HG03159 (cell line): ENCODE data around the gene CD7.
"Not testable (repeated sequence)": the region's sequence is repeated elsewhere in the genome, so short reads cannot be mapped to it uniquely, and the experiment has no call there.

Source experiments
- ATAC-seq: cut with Tn5 transposase; IDR thresholded peaks from one replicate; pipeline ENCODE4 v1.9.1; 2021; ENCODE audit warnings: mild to moderate bottlenecking, moderate library complexity; ENCODE audit not compliant: unreplicated experiment

Gene CD7

DNA sequence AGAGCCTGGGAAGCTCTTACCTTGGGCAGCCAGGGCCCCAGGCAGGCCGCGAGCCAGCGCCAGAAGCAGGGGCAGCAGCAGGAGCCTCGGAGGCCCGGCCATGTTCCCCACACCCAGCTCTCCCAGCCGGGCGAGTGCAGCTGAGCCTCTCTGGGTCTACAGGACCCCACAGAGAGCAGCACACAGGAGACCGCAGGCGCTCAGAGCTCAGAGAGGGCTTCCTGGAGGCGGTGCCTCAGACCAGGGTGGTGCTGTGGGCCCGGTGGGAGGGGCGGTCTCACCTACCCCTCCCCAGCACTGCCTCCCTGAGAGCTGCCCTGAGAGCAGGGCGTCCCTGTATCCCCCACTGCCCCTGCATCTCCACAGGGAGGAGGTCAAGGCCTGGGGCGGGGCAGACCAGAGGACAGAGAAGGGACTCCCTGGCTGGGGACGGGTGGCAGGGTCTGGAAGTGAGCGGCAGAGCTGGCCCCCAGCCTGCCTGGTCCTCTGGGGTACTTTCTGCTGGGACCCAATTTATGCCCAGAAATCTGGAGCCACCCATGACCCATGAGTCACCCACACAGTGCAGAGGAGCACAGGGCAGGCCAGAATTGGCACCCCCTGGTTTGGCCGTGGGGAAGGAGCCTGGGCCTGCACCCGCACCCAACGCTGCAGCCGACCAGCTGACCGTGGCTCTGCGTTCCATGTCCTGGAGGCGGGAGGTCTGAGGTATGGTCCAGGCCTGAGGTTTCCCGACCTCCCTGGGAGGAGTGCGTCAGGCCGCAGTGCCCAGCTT is at the start of gene CD7:
Gene CD7, minus strand, starts transcription at position 215 of the 775 bp plus-strand sequence. Its CDS starts 113 bp downstream, at position 102.
- no peak for ATAC-seq

- ATAC-seq: no peak
Observed at GRCh38 chr17:82366749-82367148, 49.3 kb upstream of the CD7 start.

GRCh38 chr17:82365606-82366295 is 48.3 kb upstream of the CD7 start:
- no peak for ATAC-seq

GRCh38 chr17:82361885-82362633 is 44.7 kb upstream of the CD7 start:
- ATAC-seq: no peak

DNA sequence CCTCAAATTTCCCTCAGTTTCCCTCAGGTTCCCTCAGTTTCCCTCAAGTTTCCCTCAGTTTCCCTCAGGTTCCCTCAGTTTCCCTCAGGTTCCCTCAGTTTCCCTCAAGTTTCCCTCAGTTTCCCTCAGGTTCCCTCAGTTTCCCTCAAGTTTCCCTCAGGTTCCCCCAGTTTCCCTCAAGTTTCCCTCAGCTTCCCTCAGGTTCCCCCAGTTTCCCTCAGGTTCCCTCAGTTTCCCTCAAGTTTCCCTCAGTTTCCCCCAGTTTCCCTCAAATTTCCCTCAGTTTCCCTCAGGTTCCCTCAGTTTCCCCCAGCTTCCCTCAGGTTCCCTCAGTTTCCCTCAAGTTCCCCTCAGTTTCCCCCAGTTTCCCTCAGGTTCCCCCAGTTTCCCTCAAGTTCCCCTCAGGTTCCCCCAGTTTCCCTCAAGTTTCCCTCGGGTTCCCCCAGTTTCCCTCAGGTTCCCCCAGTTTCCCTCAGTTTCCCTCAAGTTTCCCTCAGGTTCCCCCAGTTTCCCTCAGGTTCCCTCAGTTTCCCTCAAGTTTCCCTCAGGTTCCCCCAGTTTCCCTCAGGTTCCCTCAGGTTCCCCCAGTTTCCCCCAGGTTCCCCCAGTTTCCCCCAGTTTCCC is 42.2 kb upstream of the CD7 start:
- not testable (repeated sequence) for ATAC-seq

DNA sequence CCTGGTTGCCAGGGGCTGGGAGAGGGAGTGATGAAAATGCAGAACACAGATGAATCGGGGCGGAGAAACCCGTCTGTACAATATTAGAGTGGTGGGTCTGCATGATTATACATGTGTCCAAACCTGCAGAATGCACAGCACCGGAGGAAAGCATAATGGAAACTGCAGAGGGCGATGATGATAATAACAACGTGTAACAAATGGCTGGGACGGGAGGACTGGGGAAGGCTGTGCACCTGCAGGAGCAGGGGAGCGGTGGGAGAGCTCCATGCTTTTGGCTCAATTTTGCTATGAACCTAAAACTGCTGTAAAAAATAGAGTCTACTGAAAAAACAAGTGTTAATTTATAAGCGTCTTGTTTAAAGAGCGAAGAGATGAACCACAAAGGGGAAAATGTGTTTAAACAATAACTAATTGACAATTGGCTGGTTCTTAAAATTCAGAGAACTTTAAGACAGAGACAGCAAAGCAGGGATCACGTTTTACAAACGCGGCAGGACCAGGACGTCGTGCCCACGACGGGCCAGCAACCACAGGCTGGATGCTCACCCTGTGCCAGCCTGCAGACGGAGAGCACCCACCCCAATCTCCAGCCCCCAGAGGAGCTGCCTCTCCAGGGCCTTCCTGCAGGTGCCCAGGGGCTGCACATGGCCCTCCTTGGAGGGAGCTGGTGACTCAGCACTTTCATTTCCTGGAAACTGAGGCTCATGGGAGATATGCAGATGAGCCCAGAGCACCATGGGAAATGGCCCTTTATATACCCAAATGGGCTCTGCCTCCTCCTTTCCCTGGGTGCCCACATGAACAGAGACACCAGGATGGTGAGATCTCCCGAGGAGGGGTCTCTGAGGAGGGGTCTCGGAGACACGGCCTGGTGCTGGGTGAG is 41.3 kb upstream of the CD7 start, which contains the start of gene TEX19:
Gene TEX19, plus strand, starts transcription at position 783 of the 886 bp plus-strand sequence. CDS start 2,904 bp downstream, outside the sequence.
- no peak for ATAC-seq

DNA sequence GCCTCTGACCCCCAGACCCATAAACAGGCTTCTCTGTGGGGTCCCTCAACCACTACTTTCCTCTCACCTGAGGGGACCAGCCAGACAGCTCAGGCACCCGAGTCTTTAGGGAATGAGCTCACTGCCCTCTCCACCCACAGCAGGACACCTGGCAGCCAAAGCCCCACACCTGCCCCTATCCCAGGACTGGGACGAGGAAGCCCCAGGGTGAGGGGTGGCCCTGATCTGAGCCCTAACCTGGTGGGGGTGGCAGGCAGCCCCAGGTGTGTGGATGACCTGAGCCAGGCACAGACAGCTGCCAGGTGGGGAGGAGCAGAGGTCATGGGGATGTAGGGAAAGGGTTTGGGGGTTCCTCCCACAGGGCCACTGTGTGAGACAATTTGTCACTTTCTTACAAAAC is 40.0 kb upstream of the CD7 start:
- ATAC-seq: no peak

DNA sequence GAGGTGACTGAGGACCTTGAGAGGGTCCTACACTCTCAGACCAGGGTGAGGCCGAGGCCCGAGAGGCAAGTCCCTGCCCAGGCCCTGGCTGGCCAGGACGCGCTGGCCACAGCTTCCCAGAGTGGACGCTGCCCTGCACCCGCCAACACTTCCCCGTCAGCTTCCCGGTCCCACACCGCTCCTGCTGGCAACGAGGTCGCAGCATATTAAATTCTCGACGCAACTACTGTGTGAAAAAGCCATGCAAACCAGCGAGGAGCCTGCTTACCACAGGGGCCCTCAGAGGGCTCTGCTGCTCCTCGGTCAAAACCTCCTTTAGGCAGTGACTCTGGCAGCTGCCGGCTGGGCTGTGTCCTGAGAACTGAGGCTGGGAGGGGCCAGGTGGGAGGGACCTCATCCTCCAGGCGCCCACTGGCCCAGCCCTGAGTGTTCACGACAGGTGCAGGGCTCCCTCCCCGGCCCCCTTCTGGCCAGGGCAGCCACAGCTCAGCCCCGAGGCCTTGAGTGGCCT is 39.5 kb upstream of the CD7 start:
- no peak for ATAC-seq

DNA sequence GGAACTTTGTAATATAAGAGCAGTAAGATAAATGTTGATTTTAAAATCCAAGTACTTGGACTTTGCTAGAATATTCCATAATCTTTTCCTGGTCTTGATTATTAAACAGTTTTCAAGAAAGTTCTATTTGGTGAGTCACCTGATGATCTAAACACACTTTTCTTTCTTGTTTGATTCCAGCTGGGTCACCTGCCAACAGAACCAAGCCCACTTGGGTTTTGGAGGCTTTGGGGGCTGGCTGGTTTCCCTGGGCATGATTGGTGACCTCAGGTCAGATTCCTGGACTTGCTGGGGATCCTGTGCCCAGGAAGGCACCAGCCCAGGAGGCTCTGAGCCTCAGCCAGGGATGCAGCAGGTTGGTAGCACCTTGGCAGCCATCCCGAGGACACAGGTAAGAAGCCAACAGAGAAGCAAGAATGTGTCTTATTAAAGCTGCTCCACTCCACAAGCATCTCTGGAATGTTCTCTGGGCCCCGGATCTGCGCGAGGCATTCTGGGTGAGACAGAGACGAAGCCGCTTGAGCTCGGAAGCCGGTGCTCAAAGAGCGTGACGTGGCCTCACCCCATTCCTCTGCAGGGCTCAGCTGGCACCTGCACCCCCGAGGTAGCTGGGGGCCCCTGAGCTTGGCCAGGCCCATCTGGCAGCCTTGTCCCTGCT is 38.5 kb upstream of the CD7 start:
- ATAC-seq: no peak

DNA sequence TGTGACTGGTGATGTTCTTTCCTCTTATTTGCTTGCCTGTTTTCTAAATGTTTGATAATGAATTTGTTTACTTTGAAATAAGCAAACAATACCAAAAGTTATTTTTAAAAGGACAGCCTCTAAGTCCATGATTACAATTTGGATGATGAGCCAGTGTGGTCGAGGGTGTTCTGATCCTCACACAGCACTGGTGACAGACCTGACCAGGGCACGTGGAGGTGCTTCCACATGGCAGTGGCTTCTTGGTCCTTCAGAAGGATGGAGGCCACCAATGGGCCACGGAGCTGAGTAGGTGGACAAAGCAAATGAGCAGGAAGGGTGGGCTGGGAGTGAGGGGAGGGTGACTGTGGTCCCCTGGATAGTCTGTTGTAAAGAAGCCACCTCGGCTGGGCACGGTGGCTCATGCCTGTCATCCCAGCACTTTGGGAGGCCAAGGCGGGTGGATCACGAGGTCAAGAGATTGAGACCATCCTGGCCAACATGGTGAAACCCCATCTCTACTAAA is 37.4 kb upstream of the CD7 start:
- ATAC-seq: no peak

- no peak for ATAC-seq
Observed at GRCh38 chr17:82353484-82353883, 36.1 kb upstream of the CD7 start.

DNA sequence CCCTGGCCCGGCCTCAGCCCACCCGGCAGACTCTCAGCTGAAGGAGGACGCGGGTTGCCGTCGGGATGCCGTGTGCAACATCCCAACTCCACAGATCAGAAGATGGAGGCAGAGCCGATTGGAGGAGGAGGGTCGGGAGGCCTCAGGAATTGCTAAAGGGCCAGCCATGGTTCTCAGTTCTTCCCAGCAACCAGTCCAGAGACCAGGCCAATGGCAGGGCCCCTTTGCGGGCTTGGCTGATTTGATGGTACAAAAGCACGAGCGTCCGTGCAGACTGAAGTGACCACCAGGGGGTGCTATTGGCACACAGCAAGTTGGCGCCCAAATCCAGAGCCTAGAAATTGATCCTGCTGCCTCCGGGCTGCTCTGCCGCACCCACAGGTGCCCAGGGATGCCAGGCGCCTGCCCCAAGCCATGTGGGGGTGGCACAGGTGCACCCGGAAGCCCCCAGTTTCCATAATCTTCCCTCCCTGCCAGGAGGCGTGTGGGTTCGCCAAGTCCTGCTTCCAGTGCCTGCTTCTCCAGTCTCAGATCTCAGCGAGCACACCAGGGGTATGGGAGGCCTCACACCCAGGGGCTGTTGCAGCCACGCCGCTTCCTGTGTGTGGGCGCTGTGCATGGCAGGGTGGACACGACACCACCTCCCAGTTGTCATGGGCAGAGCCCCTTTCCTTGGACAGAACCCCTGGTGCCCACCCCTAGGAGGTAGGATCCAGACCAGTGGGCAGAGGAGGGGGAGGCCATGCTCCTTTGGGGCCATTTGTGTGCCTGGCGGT is 34.5 kb upstream of the CD7 start:
- ATAC-seq: peak; percentile 40

GRCh38 chr17:82351254-82351712 is 33.9 kb upstream of the CD7 start:
- peak; percentile 55 for ATAC-seq

DNA sequence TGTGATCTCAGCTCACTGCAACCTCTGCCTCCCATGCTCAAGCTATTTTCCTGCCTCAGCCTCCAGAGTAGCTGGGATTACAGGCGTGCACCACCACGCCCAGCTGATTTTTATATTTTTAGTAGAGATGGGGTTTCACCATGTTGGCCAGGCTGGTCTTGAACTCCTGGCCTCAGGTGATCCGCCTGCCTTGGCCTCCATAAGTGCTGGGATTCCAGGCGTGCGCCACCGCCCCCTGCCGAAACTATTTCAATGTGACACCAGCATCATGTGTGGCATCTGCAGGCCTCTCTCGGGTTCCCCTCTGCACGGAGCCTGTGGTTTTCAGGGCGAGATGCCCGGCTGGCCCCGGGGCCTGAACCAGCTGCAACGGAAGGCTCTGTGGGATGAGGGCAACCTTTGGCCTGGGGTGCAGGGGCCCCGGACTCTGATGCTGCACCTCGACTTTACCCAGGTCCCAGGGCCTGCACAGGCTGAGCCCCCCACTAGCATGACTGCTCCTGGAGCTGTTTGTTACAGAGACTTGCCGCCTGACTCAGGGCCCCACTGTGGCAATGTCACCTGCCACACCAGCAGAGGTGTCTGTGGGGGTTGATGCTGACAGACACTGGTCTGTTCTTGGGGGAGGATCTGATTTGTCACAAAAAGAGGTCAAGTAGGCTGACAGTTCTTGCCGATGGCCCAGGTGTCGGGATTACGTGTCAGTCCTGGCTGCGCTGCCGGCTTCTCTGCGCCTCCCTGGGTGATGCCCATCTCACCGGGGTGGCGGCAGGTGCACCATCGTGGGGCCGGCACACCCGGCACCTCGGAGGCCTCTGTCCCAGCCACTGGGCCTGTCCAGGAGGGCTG is 33.0 kb upstream of the CD7 start:
- ATAC-seq: no peak

- ATAC-seq: no peak
Observed at GRCh38 chr17:82349287-82349701, 31.9 kb upstream of the CD7 start.

DNA sequence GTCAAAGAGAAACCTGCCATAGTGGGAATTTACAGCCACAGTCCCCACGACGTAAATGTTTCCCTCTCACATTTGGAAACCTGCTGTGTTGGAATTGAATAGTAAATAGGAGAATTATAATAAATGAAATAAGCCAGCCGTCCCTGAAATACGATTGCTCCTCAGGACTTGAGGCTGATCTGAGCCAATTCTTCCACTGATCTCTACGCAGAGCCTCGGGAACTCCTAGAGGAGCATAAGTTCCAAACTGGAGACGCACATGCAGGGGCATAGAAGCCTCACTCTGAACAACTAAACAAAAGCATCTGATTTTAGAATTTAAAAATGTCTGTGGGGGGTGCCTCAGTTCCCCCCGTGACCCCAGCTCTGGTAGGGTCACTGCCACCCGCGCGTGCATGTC is 31.5 kb upstream of the CD7 start:
- ATAC-seq: no peak

DNA sequence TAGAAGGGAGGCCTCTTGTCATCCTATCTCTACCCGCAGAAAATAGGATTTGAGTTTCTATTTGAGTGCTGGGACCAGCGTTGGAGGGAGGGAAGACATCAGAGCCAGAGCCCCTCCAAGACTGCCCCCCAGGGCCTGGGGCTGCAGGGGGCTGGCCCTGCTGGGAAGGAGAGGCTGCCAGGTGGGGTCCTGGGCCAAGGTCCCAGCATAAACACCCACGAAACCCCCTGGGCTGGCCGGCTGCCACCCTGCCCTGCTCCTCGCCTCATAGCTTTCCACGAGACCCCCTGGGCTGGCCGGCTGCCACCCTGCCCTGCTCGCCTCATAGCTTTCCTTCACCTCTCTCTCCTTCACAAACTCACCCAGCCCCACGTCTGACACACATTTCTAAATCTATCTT is 31.0 kb upstream of the CD7 start:
- no peak for ATAC-seq
